T-helper 2 cell treated with Interferon-gamma antibody and Interleukin-4, amounts not matched to agents 5 μg/mL and 100 μg/mL, for 36 hours (primary cell): Measurements from ENCODE around the gene GLI3.

Experiments
- DNase-seq: peaks from one replicate; pipeline ENCODE4 v3.0.0; 2021; ENCODE audit warnings: low spot score
- H3K27ac Mint-ChIP-seq: one replicate; pipeline ENCODE4 v1.8.0; 2021; ENCODE audit warnings: mild to moderate bottlenecking, mixed read lengths
- H3K27me3 Mint-ChIP-seq: one replicate; pipeline ENCODE4 v1.8.0; 2021; ENCODE audit warnings: low read depth, mixed read lengths
- H3K36me3 Mint-ChIP-seq: one replicate; pipeline ENCODE4 v1.8.0; 2021; ENCODE audit warnings: low read depth, mixed read lengths
- H3K4me1 Mint-ChIP-seq: one replicate; pipeline ENCODE4 v1.8.0; 2021; ENCODE audit warnings: low read depth, mixed read lengths
- H3K4me3 Mint-ChIP-seq: one replicate; pipeline ENCODE4 v1.8.0; 2022; ENCODE audit warnings: mild to moderate bottlenecking, moderate library complexity, mixed read lengths
- H3K9me3 Mint-ChIP-seq: one replicate; pipeline ENCODE4 v1.8.0; 2021; ENCODE audit warnings: mixed read lengths

Gene GLI3

DNA sequence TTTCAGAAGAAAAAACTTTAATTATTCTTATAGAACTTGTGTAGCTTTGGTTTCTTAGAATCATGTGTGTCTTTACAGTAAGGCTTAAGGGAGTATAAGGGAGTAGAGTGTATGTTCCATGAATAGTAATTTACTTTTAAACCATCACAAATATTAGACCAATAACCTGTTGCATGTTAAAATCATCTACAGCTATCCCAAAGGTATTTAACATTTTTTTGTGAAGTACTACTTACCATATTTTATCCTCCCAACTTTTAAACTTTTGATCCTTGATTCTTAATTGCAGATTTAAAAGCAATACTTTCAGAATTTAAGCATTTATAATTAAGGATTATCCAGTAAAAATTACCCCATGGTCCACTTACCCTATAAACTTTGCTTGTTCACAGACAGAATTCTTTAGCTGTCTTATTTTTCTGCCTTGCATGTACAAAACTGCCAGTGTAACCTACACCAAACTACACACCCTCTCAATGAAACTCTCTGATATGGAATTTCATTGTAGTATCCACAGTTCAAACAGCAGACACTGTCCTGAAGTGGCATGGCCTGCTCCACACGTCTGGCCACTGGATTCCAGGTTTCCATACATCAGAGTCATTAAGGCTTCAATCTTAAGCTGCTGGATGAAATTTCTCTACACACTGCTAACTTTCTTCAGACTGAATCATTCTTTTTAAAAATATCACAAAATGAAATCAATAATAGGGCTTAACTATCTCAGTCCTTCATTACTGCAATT lies 5.8 kb downstream of the GLI3 start:
- Mint-ChIP-seq H3K4me3 (no peak overlapping the region), H3K9me3 (no peaks in the 10 kb centered on the region), H3K4me1 (peaks cover 10% of the 10 kb centered on the region), H3K27ac (no peak overlapping the region), H3K36me3 (no peaks in the 10 kb centered on the region), H3K27me3 (peaks cover 92% of the 10 kb centered on the region)
- no peak for DNase-seq

GRCh38 chr7:42227936-42228591 lies 8.9 kb downstream of the GLI3 start:
- H3K27ac Mint-ChIP-seq = no peak overlapping the region
- peaks cover 3% of the 10 kb centered on the region for H3K4me1 Mint-ChIP-seq
- H3K4me3 Mint-ChIP-seq = peak overlapping the region; percentile 45
- no peak for DNase-seq
- H3K27me3 Mint-ChIP-seq = peaks cover 74% of the 10 kb centered on the region
- H3K36me3 Mint-ChIP-seq = no peaks in the 10 kb centered on the region
- H3K9me3 Mint-ChIP-seq = no peaks in the 10 kb centered on the region

DNA sequence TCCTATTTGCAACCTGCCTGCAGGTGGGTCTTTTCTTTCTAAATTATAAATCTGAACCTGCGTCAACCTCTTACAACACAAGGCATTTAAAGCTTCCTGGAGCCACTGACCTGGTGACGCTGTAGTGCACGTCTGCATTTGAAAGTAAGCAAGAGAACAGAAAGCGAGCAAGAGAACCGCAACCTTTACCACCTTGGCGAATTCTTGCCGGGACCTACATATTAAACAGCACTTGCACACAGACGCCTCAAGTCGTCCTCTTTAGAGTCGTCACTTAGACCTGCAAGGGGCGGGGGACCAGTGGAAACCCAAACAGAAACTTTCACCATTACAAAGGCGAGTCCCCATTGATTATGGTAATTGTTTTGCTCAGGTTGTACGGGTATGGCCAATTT lies 9.5 kb downstream of the GLI3 start:
- no peaks in the 10 kb centered on the region for H3K36me3 Mint-ChIP-seq
- H3K27ac Mint-ChIP-seq = no peak overlapping the region
- H3K9me3 Mint-ChIP-seq = no peaks in the 10 kb centered on the region
- peak overlapping the region; percentile 45 for H3K4me3 Mint-ChIP-seq
- H3K27me3 Mint-ChIP-seq = peaks cover 69% of the 10 kb centered on the region
- DNase-seq = no peak
- peaks cover 3% of the 10 kb centered on the region for H3K4me1 Mint-ChIP-seq

DNA sequence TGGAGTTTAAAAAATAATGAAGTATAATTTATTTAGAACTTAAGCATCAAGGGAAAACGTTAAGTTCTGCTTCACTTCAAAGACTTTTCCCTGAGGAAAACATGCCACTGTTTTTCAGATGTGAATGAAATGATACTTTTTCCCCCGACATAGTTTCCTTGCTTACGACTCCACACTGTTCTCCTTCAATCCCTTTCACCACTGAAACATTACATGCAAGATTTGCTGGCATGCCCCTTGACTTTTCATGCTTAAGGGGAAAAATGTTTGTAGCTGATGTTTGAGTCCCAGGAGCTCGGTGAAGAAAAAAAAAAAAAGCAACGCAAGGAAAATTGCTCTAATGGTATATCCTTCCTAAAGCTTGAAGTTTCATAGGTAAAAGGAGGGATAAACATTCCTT lies 10.0 kb downstream of the GLI3 start:
- Mint-ChIP-seq H3K36me3 (no peaks in the 10 kb centered on the region), H3K9me3 (no peaks in the 10 kb centered on the region), H3K4me1 (peaks cover 3% of the 10 kb centered on the region), H3K27ac (no peak overlapping the region), H3K27me3 (peaks cover 63% of the 10 kb centered on the region), H3K4me3 (no peak overlapping the region)
- DNase-seq = no peak

GRCh38 chr7:42226354-42226941 lies 10.6 kb downstream of the GLI3 start:
- Mint-ChIP-seq H3K4me3 (no peak overlapping the region), H3K27me3 (peaks cover 58% of the 10 kb centered on the region), H3K27ac (no peak overlapping the region), H3K36me3 (no peaks in the 10 kb centered on the region), H3K4me1 (peaks cover 3% of the 10 kb centered on the region), H3K9me3 (no peaks in the 10 kb centered on the region)
- no peak for DNase-seq

DNA sequence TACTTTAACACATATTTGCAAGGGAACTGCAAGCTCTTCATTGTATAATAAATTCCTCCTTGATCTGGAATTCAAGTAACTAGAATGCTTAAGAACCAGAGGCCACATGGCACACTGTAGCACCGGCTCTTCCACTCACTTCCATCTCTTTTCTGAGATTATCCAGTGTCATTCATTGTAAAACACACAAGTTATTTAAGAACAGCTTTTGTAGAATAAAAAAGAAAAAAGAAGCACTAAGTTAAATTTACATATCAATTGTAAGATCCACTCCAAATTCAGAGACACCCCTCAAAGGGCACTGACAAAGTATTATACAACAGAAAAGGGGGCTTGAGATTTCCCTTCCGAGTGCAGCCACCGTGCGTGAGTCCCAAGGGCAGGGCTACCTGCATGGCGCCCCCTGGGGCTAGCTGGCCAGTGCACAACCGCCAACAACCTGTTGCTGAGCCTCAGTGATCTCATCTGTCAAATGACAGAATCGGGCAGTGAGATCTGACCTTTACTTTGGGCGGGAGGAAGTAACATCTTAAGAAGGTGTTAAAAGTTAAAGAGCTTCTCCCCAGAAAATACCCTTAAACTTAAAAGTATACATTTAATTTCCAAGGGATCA lies 12.5 kb downstream of the GLI3 start:
- Mint-ChIP-seq H3K27ac (no peak overlapping the region), H3K36me3 (no peaks in the 10 kb centered on the region), H3K27me3 (peaks cover 41% of the 10 kb centered on the region), H3K9me3 (no peaks in the 10 kb centered on the region), H3K4me1 (peaks cover 3% of the 10 kb centered on the region), H3K4me3 (no peak overlapping the region)
- no peak for DNase-seq

DNA sequence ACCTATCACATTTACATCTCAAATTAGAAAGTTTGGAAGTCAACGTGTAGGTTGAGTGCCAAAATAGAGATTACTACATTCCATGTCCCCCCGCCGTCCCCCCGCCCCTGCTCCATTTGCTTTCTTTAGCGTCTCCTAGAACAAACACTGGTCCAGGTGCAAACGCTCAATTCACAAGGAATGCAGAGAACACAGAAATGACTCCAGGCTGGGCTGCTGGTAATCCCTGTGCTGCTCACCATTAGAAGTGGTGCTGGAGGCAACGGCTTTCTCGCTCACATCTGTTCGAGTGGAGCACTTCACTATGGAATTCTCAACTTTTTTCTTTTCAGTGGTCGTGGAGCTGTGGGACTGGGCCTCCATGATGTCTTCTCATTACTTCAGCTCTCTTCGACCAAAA lies 14.1 kb downstream of the GLI3 start:
- no peak for DNase-seq
- H3K27ac Mint-ChIP-seq = no peak overlapping the region

GRCh38 chr7:42222125-42222524 lies 14.9 kb downstream of the GLI3 start:
- H3K4me1 Mint-ChIP-seq = no peaks in the 10 kb centered on the region
- H3K9me3 Mint-ChIP-seq = no peaks in the 10 kb centered on the region
- H3K36me3 Mint-ChIP-seq = no peaks in the 10 kb centered on the region
- H3K27ac Mint-ChIP-seq = no peak overlapping the region
- peaks cover 18% of the 10 kb centered on the region for H3K27me3 Mint-ChIP-seq
- H3K4me3 Mint-ChIP-seq = no peak overlapping the region
- no peak for DNase-seq

More for the DNA sequence above, 14.1 kb downstream of the GLI3 start:
- Mint-ChIP-seq H3K27me3 (peaks cover 26% of the 10 kb centered on the region), H3K4me1 (peaks cover 3% of the 10 kb centered on the region), H3K36me3 (no peaks in the 10 kb centered on the region), H3K4me3 (no peak overlapping the region), H3K9me3 (no peaks in the 10 kb centered on the region)

DNA sequence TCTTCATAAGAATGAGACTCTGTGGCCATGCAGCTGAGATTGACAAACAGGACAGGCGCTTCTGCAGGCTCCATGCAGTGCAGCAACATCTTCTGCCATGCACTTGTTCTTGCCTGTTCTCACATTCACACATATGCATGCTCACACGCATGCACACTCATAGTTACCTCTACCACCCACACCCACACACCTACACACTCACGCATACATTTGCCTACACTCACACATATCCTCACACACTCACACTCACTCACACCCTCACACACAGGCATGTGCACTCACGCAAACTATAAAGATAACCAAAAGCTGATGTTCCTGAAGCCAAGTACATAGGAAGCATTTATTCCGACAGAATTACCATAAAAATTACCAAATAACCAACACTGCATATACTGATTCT lies 15.7 kb downstream of the GLI3 start:
- no peaks in the 10 kb centered on the region for H3K4me1 Mint-ChIP-seq
- H3K36me3 Mint-ChIP-seq = no peaks in the 10 kb centered on the region
- peaks cover 11% of the 10 kb centered on the region for H3K27me3 Mint-ChIP-seq
- no peak overlapping the region for H3K27ac Mint-ChIP-seq
- H3K9me3 Mint-ChIP-seq = no peaks in the 10 kb centered on the region
- H3K4me3 Mint-ChIP-seq = no peak overlapping the region
- DNase-seq = no peak

DNA sequence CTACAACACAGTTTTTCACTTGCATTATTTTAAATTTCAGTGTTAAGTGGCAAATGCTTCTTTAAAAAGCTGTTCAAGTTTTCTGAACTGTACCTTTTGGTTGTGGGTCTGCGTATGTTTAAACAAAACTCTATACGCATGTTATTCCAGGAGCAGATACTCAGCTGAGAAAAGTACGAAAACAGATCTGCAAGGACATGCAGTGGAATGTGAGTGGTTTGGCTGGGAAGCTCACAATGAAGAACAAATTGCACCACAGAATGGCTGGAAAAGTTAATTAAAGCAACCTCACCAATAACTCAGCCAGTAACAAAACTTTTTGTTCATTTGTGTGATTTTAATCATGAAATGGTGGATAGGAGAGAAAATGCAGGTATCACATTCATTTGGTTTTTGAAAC lies 17.6 kb downstream of the GLI3 start:
- H3K4me3 Mint-ChIP-seq = no peak overlapping the region
- no peaks in the 10 kb centered on the region for H3K9me3 Mint-ChIP-seq
- H3K27ac Mint-ChIP-seq = no peak overlapping the region
- no peaks in the 10 kb centered on the region for H3K4me1 Mint-ChIP-seq
- DNase-seq = no peak
- H3K36me3 Mint-ChIP-seq = no peaks in the 10 kb centered on the region
- no peaks in the 10 kb centered on the region for H3K27me3 Mint-ChIP-seq

- Mint-ChIP-seq H3K27ac (no peak overlapping the region), H3K27me3 (no peaks in the 10 kb centered on the region), H3K36me3 (no peaks in the 10 kb centered on the region), H3K4me3 (no peak overlapping the region), H3K4me1 (no peaks in the 10 kb centered on the region), H3K9me3 (no peaks in the 10 kb centered on the region)
- DNase-seq = no peak
Measured at GRCh38 chr7:42218248-42218647, 18.8 kb downstream of the GLI3 start.

- Mint-ChIP-seq H3K4me1 (no peaks in the 10 kb centered on the region), H3K4me3 (no peak overlapping the region), H3K27me3 (no peaks in the 10 kb centered on the region), H3K27ac (no peak overlapping the region), H3K9me3 (no peaks in the 10 kb centered on the region), H3K36me3 (no peaks in the 10 kb centered on the region)
- no peak for DNase-seq
Measured at GRCh38 chr7:42217548-42217947, 19.5 kb downstream of the GLI3 start.

DNA sequence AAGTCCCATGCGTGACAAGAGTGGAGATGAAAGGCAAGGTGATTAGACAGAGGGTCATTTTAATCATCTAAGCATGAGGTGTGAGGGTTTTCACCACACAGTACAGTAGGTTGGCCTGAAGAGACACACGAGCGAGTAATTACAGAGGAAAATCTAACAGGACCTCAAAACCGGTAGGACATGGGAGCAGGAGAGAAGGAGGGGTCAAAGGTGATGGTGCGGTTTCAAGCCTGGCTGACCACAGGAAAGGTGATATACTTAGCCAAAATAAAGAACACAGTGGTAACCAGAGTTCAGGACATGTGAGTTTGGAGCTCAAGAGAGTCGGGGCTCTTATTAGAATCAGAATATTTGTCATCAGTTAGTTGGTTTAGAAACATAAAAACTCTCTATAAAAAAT lies 20.0 kb downstream of the GLI3 start:
- no peak for DNase-seq
- Mint-ChIP-seq H3K4me3 (no peak overlapping the region), H3K4me1 (no peaks in the 10 kb centered on the region), H3K36me3 (no peaks in the 10 kb centered on the region), H3K9me3 (no peaks in the 10 kb centered on the region), H3K27me3 (no peaks in the 10 kb centered on the region), H3K27ac (no peak overlapping the region)

DNA sequence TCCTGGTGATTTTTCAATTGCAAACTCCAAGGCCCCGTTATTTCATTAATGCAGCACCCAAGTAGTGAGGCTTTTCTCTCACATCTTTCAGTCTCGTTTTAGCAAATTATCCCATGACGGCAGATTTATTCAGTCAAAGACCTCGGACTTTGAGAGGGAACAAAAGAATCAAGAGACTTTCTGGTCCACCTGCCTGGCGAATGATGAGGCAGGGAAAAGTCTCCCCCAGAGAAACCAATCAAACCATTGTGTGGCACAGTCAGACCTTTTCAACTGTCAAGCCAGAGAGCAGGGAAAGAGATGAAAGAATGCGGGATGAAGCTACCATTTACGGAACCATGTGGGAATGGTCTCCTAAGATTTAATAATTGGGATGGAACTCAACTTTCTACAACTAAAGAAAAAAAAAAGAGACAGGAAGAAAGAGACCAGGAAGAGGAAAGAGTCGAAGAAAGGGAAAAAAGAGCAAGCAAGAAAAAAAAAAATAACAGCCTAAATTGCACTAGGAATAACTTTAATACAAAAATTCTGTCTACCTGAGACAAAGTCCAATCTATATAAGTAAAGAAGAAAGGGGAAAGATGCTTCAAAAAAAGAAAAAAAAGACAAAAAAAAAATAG lies 22.8 kb downstream of the GLI3 start:
- H3K4me3 Mint-ChIP-seq = no peak overlapping the region
- no peaks in the 10 kb centered on the region for H3K4me1 Mint-ChIP-seq
- no peaks in the 10 kb centered on the region for H3K9me3 Mint-ChIP-seq
- H3K27me3 Mint-ChIP-seq = no peaks in the 10 kb centered on the region
- no peaks in the 10 kb centered on the region for H3K36me3 Mint-ChIP-seq
- no peak overlapping the region for H3K27ac Mint-ChIP-seq
- DNase-seq = no peak
